Stimulated activated CD4-positive, alpha-beta T cell treated with anti-CD3 and anti-CD28 coated beads, Interleukin-12 subunit alpha, Interleukin-12 subunit beta, amount 100 ng/mL, for 24 hours (primary cell): ENCODE data around the gene PTPN3.

Experiments
- DNase-seq, 2 experiments: peaks; one replicate each; pipeline ENCODE4 v3.0.0-alpha.2; 2020; ENCODE audit warnings: low read depth in 2 of 2

PTPN3 gene

GRCh38 chr9:109476642-109477257 is 21.4 kb downstream of the PTPN3 start:
- DNase-seq = no peak

- no peak for DNase-seq
These were observed 22.6 kb downstream of the PTPN3 start for GRCh38 chr9:109475526-109475925.

GRCh38 chr9:109474944-109475343 is 23.2 kb downstream of the PTPN3 start:
- DNase-seq = no peak

GRCh38 chr9:109474170-109474569 is 23.9 kb downstream of the PTPN3 start:
- DNase-seq = no peak

- DNase-seq = no peak
These were observed 24.8 kb downstream of the PTPN3 start for GRCh38 chr9:109473329-109473728.

GRCh38 chr9:109471475-109472393 is 26.4 kb downstream of the PTPN3 start:
- no peak for DNase-seq

- peak; percentile 44 to 54 for DNase-seq
These were observed 28.3 kb downstream of the PTPN3 start for GRCh38 chr9:109469646-109470358.

GRCh38 chr9:109468927-109469326 is 29.2 kb downstream of the PTPN3 start:
- DNase-seq = no peak

GRCh38 chr9:109467936-109468335 is 30.2 kb downstream of the PTPN3 start:
- DNase-seq = no peak

GRCh38 chr9:109466623-109467590 is 31.2 kb downstream of the PTPN3 start:
- DNase-seq = no peak

GRCh38 chr9:109463924-109464625 is 34.0 kb downstream of the PTPN3 start:
- DNase-seq = no peak

- no peak for DNase-seq
These were observed 37.5 kb downstream of the PTPN3 start for GRCh38 chr9:109460576-109460975.

GRCh38 chr9:109459423-109459822 is 38.7 kb downstream of the PTPN3 start:
- DNase-seq = no peak

- DNase-seq = no peak
These were observed 39.5 kb downstream of the PTPN3 start for GRCh38 chr9:109458453-109459211.

- no peak for DNase-seq
These were observed 41.3 kb downstream of the PTPN3 start for GRCh38 chr9:109456811-109457210.

- DNase-seq = no peak
These were observed 42.2 kb downstream of the PTPN3 start for GRCh38 chr9:109455861-109456260.

- DNase-seq = no peak
These were observed 42.7 kb downstream of the PTPN3 start for GRCh38 chr9:109455391-109455790.

GRCh38 chr9:109454601-109455155 is 43.4 kb downstream of the PTPN3 start:
- DNase-seq = no peak

GRCh38 chr9:109454041-109454440 is 44.1 kb downstream of the PTPN3 start:
- no peak for DNase-seq
